Measurements from ENCODE around the gene GTF2H4.
A peak's percentile ranks its signal among the peaks of the same experiment; 100 is the strongest.

DNA sequence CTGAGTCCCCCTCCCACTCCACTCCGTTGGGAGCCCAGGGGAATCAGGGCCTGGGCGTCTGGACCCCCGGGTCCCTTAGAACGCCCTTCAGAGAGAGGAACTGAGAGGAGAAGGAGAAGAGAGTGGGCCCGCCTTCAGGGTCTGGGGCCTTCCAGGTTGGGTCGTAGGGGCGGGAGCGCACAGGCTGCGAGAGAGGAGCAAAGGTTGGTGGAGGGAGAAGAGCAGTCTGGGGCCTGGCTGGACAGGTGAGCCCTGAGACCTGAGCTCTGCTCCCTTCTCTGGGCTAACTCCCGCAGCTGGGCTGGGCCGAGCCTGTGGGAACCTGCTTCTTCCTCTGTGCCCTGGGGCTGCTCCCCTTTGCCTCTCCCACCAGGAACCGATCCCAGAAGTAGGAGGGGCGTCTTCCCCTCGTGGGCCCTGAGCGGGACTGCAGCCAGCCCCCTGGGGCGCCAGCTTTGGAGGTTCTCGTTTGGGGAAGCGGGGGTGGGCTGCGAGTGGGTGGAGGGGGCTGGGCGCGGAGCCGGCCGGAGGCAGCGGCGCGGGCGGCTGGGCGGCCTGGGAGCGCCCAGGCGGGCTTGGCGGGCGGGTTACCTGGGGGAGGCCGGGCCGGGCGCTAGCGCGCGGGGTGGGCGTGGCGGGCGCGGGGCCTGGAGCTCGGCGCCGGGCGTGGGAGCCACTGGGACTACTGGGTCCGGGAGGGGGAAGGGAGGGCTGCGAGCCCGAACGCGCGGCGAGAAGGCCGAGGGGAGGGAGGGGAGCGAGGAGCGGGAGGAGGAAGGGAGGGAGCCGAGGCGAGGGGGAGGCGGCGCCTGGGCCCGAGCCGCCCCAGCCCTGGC is 24.1 kb upstream of the GTF2H4 start, which contains the start of gene DDR1:
- TF ChIP-seq POLR2AphosphoS5 (IDR thresholded peaks at IDR 0.05; ENCODE audit: borderline replicate concordance, low read depth, low read length) (peak; percentile 58; the same call in 1 of the 2 replicates), EZH2 (IDR thresholded peaks at IDR 0.05) (no peak), FOXP2 (optimal IDR thresholded peaks at IDR 0.05; ENCODE audit: control extremely low read depth, extremely low read length, insufficient read depth) (no peak)
